ENCODE measurements around the gene TDRD1. TPM values are rescaled to one million over a fixed set of nuclear protein-coding genes. Genes with fewer than 3 reads are reported as not detected.

Gene TDRD1
- total RNA-seq, 1 experiment from 2014 or later: not detected

DNA sequence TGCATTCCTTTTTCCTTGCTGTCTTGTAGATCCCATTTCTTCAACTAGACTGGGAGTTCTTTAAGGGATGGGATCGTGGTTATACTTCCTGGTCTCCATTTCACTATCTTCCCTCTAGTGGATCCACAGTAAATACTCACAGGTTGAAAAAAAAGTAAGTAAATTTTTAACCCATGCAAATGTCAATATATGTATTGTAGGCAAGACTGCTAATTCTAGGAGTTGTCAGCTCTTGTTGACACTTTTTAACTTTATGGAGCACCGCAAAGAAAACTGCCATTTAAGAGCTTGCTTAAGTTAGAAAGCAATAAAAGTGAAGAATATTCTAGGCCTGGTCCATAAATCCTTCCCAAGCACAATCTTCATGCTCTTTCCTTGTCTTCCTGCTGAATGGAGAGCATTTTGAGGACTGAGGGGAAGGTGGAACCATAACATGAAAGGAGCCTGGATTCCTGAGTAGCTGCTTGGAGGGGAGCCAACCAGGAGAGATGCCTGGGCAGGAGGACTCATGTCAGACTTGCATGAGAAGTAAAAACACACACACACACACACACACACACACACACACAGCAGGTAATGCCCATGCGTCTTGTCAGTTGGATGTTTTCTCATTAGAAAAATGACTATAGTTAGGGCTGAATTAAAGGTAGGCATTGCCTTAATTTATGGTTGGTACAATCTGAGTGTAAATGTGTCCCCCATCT is 92.1 kb downstream of the TDRD1 start:
- Histone ChIP-seq H3K4me2 (ENCODE audit: low read length) (peak overlapping the region; percentile 31), H4K20me1 (ENCODE audit: insufficient read depth) (no peaks in the 10 kb centered on the region), H3K9ac (ENCODE audit: low read length) (no peak overlapping the region), H3K79me2 (ENCODE audit: insufficient read depth, low read length) (no peaks in the 10 kb centered on the region), H3K4me3 (replicated peaks in 1 of 2; ENCODE audit: low read depth in 1 of 2, low read length in 2 of 2) (no peak overlapping the region), H3K9me3 (ENCODE audit: control insufficient read depth in 1 of 2, insufficient read depth in 1 of 2, low read depth in 1 of 2, low read length in 2 of 2) (no peaks in the 10 kb centered on the region), H3K36me3 (ENCODE audit: control insufficient read depth in 1 of 2, insufficient read depth in 2 of 2, low read length in 2 of 2) (no peaks in the 10 kb centered on the region), H3K27ac (ENCODE audit: low read depth, low read length) (no peak overlapping the region), H3K4me1 (ENCODE audit: control insufficient read depth in 1 of 2, insufficient read depth in 2 of 2, low read length in 2 of 2) (peaks cover 10 to 14% of the 10 kb centered on the region in 2 experiments), H2AFZ (ENCODE audit: low read depth, low read length, poor library complexity, severe bottlenecking) (no peak overlapping the region), H3K9me2 (ENCODE audit: insufficient read depth) (no peaks in the 10 kb centered on the region), H3K27me3 (ENCODE audit: insufficient read depth, low read length) (peaks cover 12% of the 10 kb centered on the region)
- intact Hi-C loops (cut with micrococcal nuclease): no loop called here
- ATAC-seq (peak; percentile 47), DNase-seq (ENCODE audit: low read depth, low spot score) (no peak)
- BruUV-seq (replicated peaks): no TSS peak
- ChIA-PET RAD21 (ENCODE audit: low non-redundant PET in 1 of 2, low total read pairs in 2 of 2, uncharacterized antibody in 2 of 2, unreplicated experiment in 2 of 2) (interaction anchor here (0.6 kb wide), 2 partner anchors 34 to 274 kb away, joined by 3 read pairs; no protein-coding TSS in a partner anchor), CTCF (interaction anchor here (0.7 to 1.7 kb wide), 2 partner anchors 33 to 427 kb away, joined by 3 to 9 read pairs; no protein-coding TSS in a partner anchor), POLR2A (interaction anchor here (1.0 kb wide), 1 partner anchor 97 kb away, joined by 5 read pairs; the partner anchor contains the start of gene CCDC186)
- TF ChIP-seq SIN3A (IDR thresholded peaks at IDR 0.05; ENCODE audit: low read depth): no peak
- peak; percentile 25 for TF ChIP-seq TCF7L2 (IDR thresholded peaks at IDR 0.05; ENCODE audit: borderline replicate concordance, extremely low read depth, insufficient read depth, insufficient read length)
- TF ChIP-seq, protein P1, sequence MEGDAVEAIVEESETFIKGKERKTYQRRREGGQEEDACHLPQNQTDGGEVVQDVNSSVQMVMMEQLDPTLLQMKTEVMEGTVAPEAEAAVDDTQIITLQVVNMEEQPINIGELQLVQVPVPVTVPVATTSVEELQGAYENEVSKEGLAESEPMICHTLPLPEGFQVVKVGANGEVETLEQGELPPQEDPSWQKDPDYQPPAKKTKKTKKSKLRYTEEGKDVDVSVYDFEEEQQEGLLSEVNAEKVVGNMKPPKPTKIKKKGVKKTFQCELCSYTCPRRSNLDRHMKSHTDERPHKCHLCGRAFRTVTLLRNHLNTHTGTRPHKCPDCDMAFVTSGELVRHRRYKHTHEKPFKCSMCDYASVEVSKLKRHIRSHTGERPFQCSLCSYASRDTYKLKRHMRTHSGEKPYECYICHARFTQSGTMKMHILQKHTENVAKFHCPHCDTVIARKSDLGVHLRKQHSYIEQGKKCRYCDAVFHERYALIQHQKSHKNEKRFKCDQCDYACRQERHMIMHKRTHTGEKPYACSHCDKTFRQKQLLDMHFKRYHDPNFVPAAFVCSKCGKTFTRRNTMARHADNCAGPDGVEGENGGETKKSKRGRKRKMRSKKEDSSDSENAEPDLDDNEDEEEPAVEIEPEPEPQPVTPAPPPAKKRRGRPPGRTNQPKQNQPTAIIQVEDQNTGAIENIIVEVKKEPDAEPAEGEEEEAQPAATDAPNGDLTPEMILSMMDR (IDR thresholded peaks at IDR 0.05 in 2 of 3, conservative IDR thresholded peaks at IDR 0.05 in 1 of 3; ENCODE audit: borderline replicate concordance in 1 of 3, insufficient read depth in 1 of 3, low read depth in 2 of 3, low read length in 2 of 3): no peak
- TF ChIP-seq YY1 (IDR thresholded peaks at IDR 0.05; ENCODE audit: extremely low read depth, insufficient replicate concordance, low read depth, low read length): no peak
- no peak for TF ChIP-seq EZH2 (IDR thresholded peaks at IDR 0.05)
- no peak for TF ChIP-seq POLR2A (IDR thresholded peaks at IDR 0.05; ENCODE audit: borderline replicate concordance, extremely low read depth, insufficient read depth, insufficient read length)
- TF ChIP-seq ATF3 (IDR thresholded peaks at IDR 0.05): 0 out of 2 replicates have a peak, but pooled peaks have one; percentile 17
- no peak for TF ChIP-seq SP1 (IDR thresholded peaks at IDR 0.05; ENCODE audit: low read depth)
- no peak for TF ChIP-seq EGR1 (IDR thresholded peaks at IDR 0.05; ENCODE audit: low read depth)

Measured in HCT116 (cell line).